CD8-positive, alpha-beta memory T cell (primary cell): ENCODE results near the gene CHP1. TPM values are rescaled to one million over a fixed set of nuclear protein-coding genes. Genes with fewer than 3 reads are reported as not detected.
"Not testable (repeated sequence)": the region's sequence is repeated elsewhere in the genome, so short reads cannot be mapped to it uniquely, and the experiment has no call there.

Experiments used
- CTCF ChIA-PET: fragments of 350-600 bp; sonication (Branson Sonifier 250); formaldehyde crosslinking; loops from one replicate; lab custom pipeline; 2021; ENCODE audit warnings: antibody characterized with exemption; lab: Charles Lee
- POLR2A ChIA-PET: fragments of 350-600 bp; sonication (Branson Sonifier 250); formaldehyde crosslinking; loops from one replicate; lab custom pipeline; 2021; ENCODE audit warnings: antibody characterized with exemption; lab: Charles Lee
- DNase-seq, 5 donors: peaks; one replicate each; pipeline versions ENCODE4 v3.0.0 to v3.0.0-alpha.2; 2020 to 2022; ENCODE audit warnings: mixed read lengths in 1 of 5
- H3K27ac ChIP-seq: one replicate; pipeline ENCODE4 v1.7.0; 2013; ENCODE audit warnings: low read depth, mild to moderate bottlenecking, low read length, moderate library complexity
- H3K27me3 ChIP-seq: 2 replicates; pipeline ENCODE4 v1.7.0; 2013; ENCODE audit warnings: low read length, mild to moderate bottlenecking; ENCODE audit not compliant: insufficient read depth, poor library complexity, severe bottlenecking
- H3K36me3 ChIP-seq: 2 replicates; pipeline ENCODE4 v1.7.0; 2013; ENCODE audit warnings: mild to moderate bottlenecking, low read length, moderate library complexity; ENCODE audit not compliant: insufficient read depth
- H3K4me1 ChIP-seq: 2 replicates; pipeline ENCODE4 v1.7.0; 2013; ENCODE audit warnings: mild to moderate bottlenecking, low read length, moderate library complexity; ENCODE audit not compliant: insufficient read depth
- H3K4me3 ChIP-seq: 2 replicates; pipeline ENCODE4 v1.7.0; 2013; ENCODE audit warnings: mild to moderate bottlenecking, low read length
- H3K9me3 ChIP-seq: 2 replicates; pipeline ENCODE4 v1.7.0; 2013; ENCODE audit warnings: mild to moderate bottlenecking, low read length
- H3K27ac Mint-ChIP-seq, 8 donors: one replicate each; pipeline ENCODE4 v1.8.0; 2020 to 2021; ENCODE audit warnings: mixed read lengths in 8 of 8, mild to moderate bottlenecking in 6 of 8, inconsistent platforms in 3 of 8, moderate library complexity in 3 of 8
- H3K27me3 Mint-ChIP-seq, 2 donors: one replicate each; pipeline ENCODE4 v1.8.0; 2020 to 2021; ENCODE audit warnings: mixed read lengths in 2 of 2, mild to moderate bottlenecking in 1 of 2, moderate library complexity in 1 of 2
- H3K36me3 Mint-ChIP-seq, 3 donors: one replicate each; pipeline ENCODE4 v1.8.0; 2020 to 2021; ENCODE audit warnings: mixed read lengths in 3 of 3, inconsistent platforms in 1 of 3, mild to moderate bottlenecking in 1 of 3
- H3K4me1 Mint-ChIP-seq, 3 donors: one replicate each; pipeline ENCODE4 v1.8.0; 2020 to 2021; ENCODE audit warnings: mixed read lengths in 3 of 3, inconsistent platforms in 1 of 3, mild to moderate bottlenecking in 1 of 3
- H3K4me3 Mint-ChIP-seq, 7 donors: one replicate each; pipeline ENCODE4 v1.8.0; 2020 to 2021; ENCODE audit warnings: mixed read lengths in 7 of 7, mild to moderate bottlenecking in 6 of 7, moderate library complexity in 4 of 7, inconsistent platforms in 2 of 7
- H3K9me3 Mint-ChIP-seq, 5 donors: one replicate each; pipeline ENCODE4 v1.8.0; 2020 to 2022; ENCODE audit warnings: mixed read lengths in 5 of 5, mild to moderate bottlenecking in 3 of 5, moderate library complexity in 2 of 5, inconsistent platforms in 1 of 5
- polyA plus RNA-seq: library from polyadenylated mRNA; unstranded; fragments of 300-500 nt; fragmentation: Illumina TruSeq; gene quantifications from one replicate; pipeline ENCODE4 v1.2.3, GENCODE V29; 2021
- total RNA-seq, 2 experiments: library from RNA; stranded (reverse); gene quantifications; one replicate each; pipeline ENCODE4 v1.2.3, GENCODE V29; 2021

CHP1 gene
- total and polyA plus RNA-seq, 3 experiments from 2014 or later, result 17.2 to 42.1 (median 41.6) TPM

- H3K9me3 Mint-ChIP-seq, H3K4me3 ChIP-seq, H3K4me3 Mint-ChIP-seq, H3K27me3 Mint-ChIP-seq, POLR2A ChIA-PET, H3K27me3 ChIP-seq, H3K27ac ChIP-seq, H3K9me3 ChIP-seq, H3K4me1 ChIP-seq, DNase-seq, CTCF ChIA-PET, H3K36me3 ChIP-seq: not testable (repeated sequence)
- peaks cover 6 to 21% (median 16%) of the 10 kb centered on the region in 3 donors for H3K4me1 Mint-ChIP-seq
- H3K36me3 Mint-ChIP-seq, result peaks cover 5 to 35% (median 9%) of the 10 kb centered on the region in 3 donors
- H3K27ac Mint-ChIP-seq, result peak overlapping the region in 2 of 8 donors; percentile 57 to 69
These were observed 70.1 kb downstream of the CHP1 start for GRCh38 chr15:41301139-41301538.

DNA sequence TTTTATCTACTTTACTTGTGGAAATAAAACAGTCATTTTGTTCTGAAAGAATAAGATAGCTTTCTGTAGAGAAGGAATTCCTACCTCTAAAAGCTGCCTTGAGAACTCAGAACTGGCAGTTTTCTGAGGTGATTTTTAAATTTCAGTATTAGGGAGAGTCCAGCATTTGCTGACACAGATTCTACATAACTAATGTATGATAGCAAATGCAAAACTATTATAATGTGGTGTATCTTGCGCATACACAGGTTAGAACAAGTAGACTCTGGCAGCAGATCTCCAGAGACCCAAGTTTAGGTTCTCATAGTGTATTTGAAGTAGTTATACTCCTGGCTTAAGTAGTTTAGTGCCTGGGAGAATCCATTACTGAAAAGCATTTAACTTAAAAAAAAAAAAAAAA is 70.5 kb downstream of the CHP1 start:
- Mint-ChIP-seq H3K27ac (no peak overlapping the region), H3K27me3 (no peaks in the 10 kb centered on the region), H3K4me1 (peaks cover 6 to 21% (median 16%) of the 10 kb centered on the region in 3 donors), H3K4me3 (no peak overlapping the region), H3K36me3 (peaks cover 5 to 35% (median 9%) of the 10 kb centered on the region in 3 donors), H3K9me3 (no peaks in the 10 kb centered on the region)
- no peaks in the 10 kb centered on the region for H3K36me3 ChIP-seq
- DNase-seq, result no peak
- POLR2A ChIA-PET, result no interaction called here
- CTCF ChIA-PET, result no interaction called here
- no peaks in the 10 kb centered on the region for H3K27me3 ChIP-seq
- no peaks in the 10 kb centered on the region for H3K9me3 ChIP-seq
- no peak overlapping the region for H3K27ac ChIP-seq
- H3K4me3 ChIP-seq, result no peak overlapping the region
- H3K4me1 ChIP-seq, result no peaks in the 10 kb centered on the region

DNA sequence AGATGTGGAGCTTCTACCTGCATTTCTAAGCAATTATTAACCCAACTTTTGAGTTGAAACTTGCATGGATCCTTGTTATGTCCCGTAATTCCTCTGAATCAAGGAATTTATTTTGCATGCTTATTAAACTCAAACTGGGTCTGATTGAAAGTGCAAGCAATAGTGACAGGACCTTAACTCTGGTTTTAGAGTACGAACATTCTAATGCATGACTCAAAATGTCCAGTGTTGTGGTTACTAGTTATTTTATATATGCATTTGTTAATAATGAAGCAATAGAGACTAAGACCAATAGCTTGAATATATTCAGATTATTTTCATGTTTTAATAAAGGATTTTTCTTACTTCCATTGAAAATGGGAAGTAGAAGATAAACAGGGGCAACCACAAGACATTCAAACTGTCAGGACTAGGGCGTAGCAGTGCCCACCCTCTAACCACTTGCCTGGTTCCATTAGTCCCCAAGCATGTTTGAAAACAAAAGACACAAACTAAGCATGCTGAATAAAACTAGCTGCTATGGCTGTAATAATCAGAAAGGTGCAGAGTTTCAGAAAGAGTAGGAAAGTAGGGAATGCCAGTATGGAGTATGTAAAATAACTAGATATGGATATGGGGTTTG is 73.2 kb downstream of the CHP1 start:
- peak overlapping the region in 4 of 8 donors; percentile 2 to 88 (median 23) for H3K27ac Mint-ChIP-seq
- POLR2A ChIA-PET, result no interaction called here

DNA sequence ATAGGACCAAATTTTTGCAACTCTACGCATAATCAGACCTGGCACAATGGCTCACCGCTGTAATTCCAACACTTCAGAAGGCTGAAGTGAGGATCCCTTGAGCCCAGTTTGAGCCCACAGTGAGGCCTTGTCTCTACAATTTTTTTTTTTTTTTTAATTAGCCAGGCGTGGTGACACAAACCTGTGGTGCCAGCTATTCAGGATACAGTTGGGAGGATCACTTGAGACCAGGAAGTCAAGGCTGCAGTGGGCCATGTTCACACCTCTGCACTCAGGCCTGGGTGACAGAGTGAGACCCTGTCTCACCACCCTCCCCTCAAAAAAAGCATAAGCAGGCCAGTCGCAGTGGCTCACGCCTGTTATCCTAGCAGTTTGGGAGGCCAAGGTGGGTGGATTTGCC is 76.6 kb downstream of the CHP1 start:
- no peak for DNase-seq
- Mint-ChIP-seq H3K36me3 (peaks cover 0 to 30% (median 0%) of the 10 kb centered on the region in 3 donors), H3K4me3 (no peak overlapping the region), H3K4me1 (peaks cover 2 to 13% (median 13%) of the 10 kb centered on the region in 3 donors), H3K27ac (peak overlapping the region in 1 of 8 donors; percentile 43), H3K9me3 (no peaks in the 10 kb centered on the region), H3K27me3 (no peaks in the 10 kb centered on the region)
- Histone ChIP-seq H3K27me3 (no peaks in the 10 kb centered on the region), H3K4me3 (no peak overlapping the region), H3K36me3 (no peaks in the 10 kb centered on the region), H3K27ac (no peak overlapping the region), H3K9me3 (no peaks in the 10 kb centered on the region), H3K4me1 (no peaks in the 10 kb centered on the region)
- CTCF ChIA-PET, result no interaction called here
- POLR2A ChIA-PET, result no interaction called here

More for the DNA sequence above, 73.2 kb downstream of the CHP1 start:
- H3K9me3 ChIP-seq, result no peaks in the 10 kb centered on the region
- no peaks in the 10 kb centered on the region for H3K36me3 ChIP-seq
- H3K4me3 ChIP-seq, result no peak overlapping the region
- H3K27me3 ChIP-seq, result no peaks in the 10 kb centered on the region
- peaks cover 0 to 26% (median 4%) of the 10 kb centered on the region in 3 donors for H3K36me3 Mint-ChIP-seq
- no peak overlapping the region for H3K27ac ChIP-seq
- no peaks in the 10 kb centered on the region for H3K27me3 Mint-ChIP-seq
- CTCF ChIA-PET, result interaction anchor here (0.9 kb wide), 1 partner anchor 14 kb away, joined by 3 read pairs; no protein-coding TSS in a partner anchor
- no peaks in the 10 kb centered on the region for H3K9me3 Mint-ChIP-seq
- no peak for DNase-seq
- H3K4me3 Mint-ChIP-seq, result no peak overlapping the region
- peaks cover 6 to 21% (median 16%) of the 10 kb centered on the region in 3 donors for H3K4me1 Mint-ChIP-seq
- H3K4me1 ChIP-seq, result no peaks in the 10 kb centered on the region

DNA sequence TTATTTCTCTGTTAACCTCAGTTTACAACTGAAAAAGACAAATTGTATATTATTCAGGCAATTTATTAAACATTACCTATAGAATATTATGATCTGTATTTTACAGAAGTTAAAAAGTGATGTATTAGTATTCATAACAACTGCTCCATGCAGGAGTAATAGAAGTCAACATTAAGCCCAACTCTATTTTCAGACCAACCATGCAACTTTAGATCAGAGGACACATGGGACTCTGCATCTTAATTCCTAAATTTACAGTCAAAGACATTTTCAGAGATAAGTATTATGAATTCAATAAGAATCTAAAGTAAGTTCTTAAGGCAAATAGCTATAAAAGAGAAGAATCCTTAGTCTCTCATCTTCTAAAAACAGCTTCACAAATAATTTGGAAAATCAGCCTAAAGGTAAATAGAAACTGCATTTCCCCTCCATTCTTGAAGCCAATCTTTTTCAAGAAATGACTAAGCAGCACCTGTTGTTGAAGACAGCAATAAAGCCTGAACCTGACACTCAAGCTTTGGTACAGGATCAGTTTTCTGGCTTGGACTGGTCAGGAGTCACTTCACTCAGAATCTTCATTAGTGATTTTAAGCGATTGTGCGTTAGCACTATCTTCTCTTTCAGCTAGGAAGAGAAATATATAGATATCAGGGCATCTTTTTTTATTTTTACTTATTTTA is 78.3 kb downstream of the CHP1 start:
- no peaks in the 10 kb centered on the region for H3K9me3 ChIP-seq
- Mint-ChIP-seq H3K36me3 (peaks cover 0 to 40% (median 0%) of the 10 kb centered on the region in 3 donors), H3K27me3 (no peaks in the 10 kb centered on the region), H3K4me3 (no peak overlapping the region), H3K9me3 (no peaks in the 10 kb centered on the region), H3K27ac (no peak overlapping the region), H3K4me1 (peaks cover 1 to 4% (median 3%) of the 10 kb centered on the region in 3 donors)
- H3K27ac ChIP-seq, result no peak overlapping the region
- H3K27me3 ChIP-seq, result no peaks in the 10 kb centered on the region
- no peak for DNase-seq
- H3K36me3 ChIP-seq, result no peaks in the 10 kb centered on the region
- no peaks in the 10 kb centered on the region for H3K4me1 ChIP-seq
- CTCF ChIA-PET, result no interaction called here
- POLR2A ChIA-PET, result no interaction called here
- H3K4me3 ChIP-seq, result no peak overlapping the region

DNA sequence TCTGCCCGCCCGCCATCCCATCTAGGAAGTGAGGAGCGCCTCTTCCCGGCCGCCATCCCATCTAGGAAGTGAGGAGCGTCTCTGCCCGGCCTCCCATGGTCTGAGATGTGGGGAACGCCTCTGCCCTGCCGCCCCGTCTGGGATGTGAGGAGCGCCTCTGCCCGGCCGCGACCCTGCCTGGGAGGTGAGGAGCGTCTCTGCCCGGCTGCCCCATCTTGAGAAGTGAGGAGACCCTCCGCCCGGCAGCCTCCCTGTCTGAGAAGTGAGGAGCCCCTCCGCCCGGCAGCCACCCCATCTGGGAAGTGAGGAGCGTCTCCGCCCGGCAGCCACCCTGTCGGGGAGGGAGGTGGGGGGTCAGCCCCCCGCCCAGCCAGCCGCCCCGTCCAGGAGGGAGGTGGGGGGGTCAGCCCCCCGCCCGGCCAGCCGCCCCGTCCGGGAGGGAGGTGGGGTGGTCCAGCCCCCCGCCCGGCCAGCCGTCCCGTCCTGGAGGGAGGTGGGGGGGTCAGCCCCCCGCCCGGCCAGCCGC is 89.8 kb downstream of the CHP1 start:
- H3K36me3 ChIP-seq, H3K4me3 ChIP-seq, H3K27me3 Mint-ChIP-seq, H3K27ac Mint-ChIP-seq, H3K27ac ChIP-seq, H3K9me3 ChIP-seq, DNase-seq, H3K4me3 Mint-ChIP-seq, H3K4me1 Mint-ChIP-seq, H3K4me1 ChIP-seq, POLR2A ChIA-PET, H3K27me3 ChIP-seq, CTCF ChIA-PET, H3K9me3 Mint-ChIP-seq: not testable (repeated sequence)
- H3K36me3 Mint-ChIP-seq, result peaks cover 0 to 25% (median 0%) of the 10 kb centered on the region in 3 donors

DNA sequence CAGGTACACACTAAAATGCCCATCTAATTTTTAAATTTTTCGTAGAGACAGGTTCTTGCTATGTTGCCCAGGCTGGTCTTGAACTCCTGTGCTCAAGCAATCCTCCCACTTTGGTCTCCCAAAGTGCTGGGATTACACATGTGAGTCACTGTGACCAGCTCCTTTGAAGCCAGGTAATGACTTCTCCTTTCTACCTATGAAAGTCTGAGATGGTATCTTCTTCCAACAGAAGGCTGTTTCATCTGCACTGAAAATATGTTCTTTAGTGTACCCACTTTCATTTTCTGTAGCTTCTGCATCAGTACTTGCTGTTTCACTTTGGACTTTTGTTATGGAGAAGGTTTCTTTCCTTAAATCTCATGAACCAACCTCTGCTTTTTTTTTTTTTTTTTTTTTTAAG is 92.5 kb downstream of the CHP1 start:
- CTCF ChIA-PET, result interaction anchor here (1.9 kb wide), 1 partner anchor 9 kb away, joined by 7 read pairs; the partner anchor contains the start of genes NUSAP1 and OIP5
- no peak overlapping the region for H3K27ac ChIP-seq
- no peaks in the 10 kb centered on the region for H3K36me3 ChIP-seq
- no peak overlapping the region for H3K4me3 ChIP-seq
- Mint-ChIP-seq H3K36me3 (peaks cover 0 to 25% (median 0%) of the 10 kb centered on the region in 3 donors), H3K27me3 (no peaks in the 10 kb centered on the region), H3K4me1 (peaks cover 0 to 12% (median 0%) of the 10 kb centered on the region in 3 donors), H3K4me3 (no peak overlapping the region), H3K27ac (peak overlapping the region in 2 of 8 donors; percentile 23 to 43), H3K9me3 (no peaks in the 10 kb centered on the region)
- POLR2A ChIA-PET, result no interaction called here
- DNase-seq, result no peak
- H3K9me3 ChIP-seq, result no peaks in the 10 kb centered on the region
- no peaks in the 10 kb centered on the region for H3K4me1 ChIP-seq
- H3K27me3 ChIP-seq, result no peaks in the 10 kb centered on the region

- no peaks in the 10 kb centered on the region for H3K36me3 ChIP-seq
- ChIA-PET POLR2A (interaction anchor here (2.3 kb wide), 1 partner anchor 48 kb away, joined by 13 read pairs; no protein-coding TSS in a partner anchor), CTCF (interaction anchor here (0.7 to 1.3 kb wide), 2 partner anchors 100 to 171 kb away, joined by 3 to 4 read pairs; partner anchors contain the start of genes CHP1 and EXD1)
- H3K4me1 ChIP-seq, result peaks cover 8% of the 10 kb centered on the region
- no peaks in the 10 kb centered on the region for H3K9me3 ChIP-seq
- Mint-ChIP-seq H3K27ac (peak overlapping the region; percentile 64 to 96 (median 90)), H3K36me3 (peaks cover 0 to 26% (median 2%) of the 10 kb centered on the region in 3 donors), H3K27me3 (peaks cover 0 to 1% of the 10 kb centered on the region in 2 donors), H3K4me3 (peak overlapping the region; percentile 90 to 100 (median 99)), H3K9me3 (no peaks in the 10 kb centered on the region), H3K4me1 (peaks cover 22 to 55% (median 31%) of the 10 kb centered on the region in 3 donors)
- H3K4me3 ChIP-seq, result no peak overlapping the region
- no peaks in the 10 kb centered on the region for H3K27me3 ChIP-seq
- DNase-seq, result no peak
- H3K27ac ChIP-seq, result no peak overlapping the region
These were observed 100.2 kb downstream of the CHP1 start for GRCh38 chr15:41331281-41331680.
